ENCODE measurements around the gene AQP12A. TPM values are rescaled to one million over a fixed set of nuclear protein-coding genes. Genes with fewer than 3 reads are reported as not detected.
"Not testable (repeated sequence)": the region's sequence is repeated elsewhere in the genome, so short reads cannot be mapped to it uniquely, and the experiment has no call there.

Gene AQP12A
- total RNA-seq, 4 donors from 2014 or later = not detected

DNA sequence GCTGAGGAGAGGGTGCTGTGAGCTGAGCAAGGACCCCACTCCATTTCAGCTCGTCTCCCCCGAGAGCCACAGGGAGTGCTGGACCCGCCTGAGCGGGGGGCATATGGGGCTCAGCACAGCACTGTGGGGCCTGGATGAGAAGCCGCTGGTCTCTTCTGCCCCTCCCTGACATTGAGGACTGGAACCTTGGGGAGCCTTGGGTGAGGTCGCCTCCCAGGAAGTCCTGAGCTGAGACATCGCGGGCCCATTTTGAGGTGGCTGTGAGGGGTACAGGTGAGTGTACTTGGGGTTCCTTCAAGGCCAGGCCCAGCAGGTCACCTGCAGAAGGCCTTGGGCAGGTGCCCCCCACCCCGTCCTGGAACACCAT is 3.1 kb upstream of the AQP12A start:
- no peak for ATAC-seq (ENCODE audit: low FRiP score)
- no peak for DNase-seq (ENCODE audit: low spot score)
- TF ChIP-seq, protein P1, sequence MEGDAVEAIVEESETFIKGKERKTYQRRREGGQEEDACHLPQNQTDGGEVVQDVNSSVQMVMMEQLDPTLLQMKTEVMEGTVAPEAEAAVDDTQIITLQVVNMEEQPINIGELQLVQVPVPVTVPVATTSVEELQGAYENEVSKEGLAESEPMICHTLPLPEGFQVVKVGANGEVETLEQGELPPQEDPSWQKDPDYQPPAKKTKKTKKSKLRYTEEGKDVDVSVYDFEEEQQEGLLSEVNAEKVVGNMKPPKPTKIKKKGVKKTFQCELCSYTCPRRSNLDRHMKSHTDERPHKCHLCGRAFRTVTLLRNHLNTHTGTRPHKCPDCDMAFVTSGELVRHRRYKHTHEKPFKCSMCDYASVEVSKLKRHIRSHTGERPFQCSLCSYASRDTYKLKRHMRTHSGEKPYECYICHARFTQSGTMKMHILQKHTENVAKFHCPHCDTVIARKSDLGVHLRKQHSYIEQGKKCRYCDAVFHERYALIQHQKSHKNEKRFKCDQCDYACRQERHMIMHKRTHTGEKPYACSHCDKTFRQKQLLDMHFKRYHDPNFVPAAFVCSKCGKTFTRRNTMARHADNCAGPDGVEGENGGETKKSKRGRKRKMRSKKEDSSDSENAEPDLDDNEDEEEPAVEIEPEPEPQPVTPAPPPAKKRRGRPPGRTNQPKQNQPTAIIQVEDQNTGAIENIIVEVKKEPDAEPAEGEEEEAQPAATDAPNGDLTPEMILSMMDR (IDR thresholded peaks at IDR 0.05) = no peak

DNA sequence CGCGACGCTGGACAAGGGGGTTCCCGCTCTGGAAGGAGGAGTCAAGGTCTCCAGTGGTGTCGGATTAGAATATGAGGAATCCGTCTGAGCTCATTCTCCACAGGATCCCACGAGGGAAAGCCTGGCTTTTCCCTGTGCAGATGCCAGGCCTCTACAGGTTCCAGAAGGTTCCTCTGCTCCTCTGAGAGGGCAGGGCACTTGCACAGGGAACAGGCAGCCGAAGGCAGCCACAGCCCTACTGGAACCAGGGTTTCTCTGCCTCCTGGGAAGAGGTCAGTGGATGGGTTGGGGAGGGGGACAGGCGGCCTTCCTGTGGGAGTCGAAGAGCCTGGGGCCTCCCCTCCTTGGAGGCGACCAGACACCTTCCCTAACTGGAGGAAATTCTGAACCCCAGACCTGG is 1.7 kb upstream of the AQP12A start:
- DNase-seq (ENCODE audit: low spot score) (no peak), ATAC-seq (ENCODE audit: low FRiP score) (no peak)
- TF ChIP-seq, protein P1 (IDR thresholded peaks at IDR 0.05) = no peak

DNA sequence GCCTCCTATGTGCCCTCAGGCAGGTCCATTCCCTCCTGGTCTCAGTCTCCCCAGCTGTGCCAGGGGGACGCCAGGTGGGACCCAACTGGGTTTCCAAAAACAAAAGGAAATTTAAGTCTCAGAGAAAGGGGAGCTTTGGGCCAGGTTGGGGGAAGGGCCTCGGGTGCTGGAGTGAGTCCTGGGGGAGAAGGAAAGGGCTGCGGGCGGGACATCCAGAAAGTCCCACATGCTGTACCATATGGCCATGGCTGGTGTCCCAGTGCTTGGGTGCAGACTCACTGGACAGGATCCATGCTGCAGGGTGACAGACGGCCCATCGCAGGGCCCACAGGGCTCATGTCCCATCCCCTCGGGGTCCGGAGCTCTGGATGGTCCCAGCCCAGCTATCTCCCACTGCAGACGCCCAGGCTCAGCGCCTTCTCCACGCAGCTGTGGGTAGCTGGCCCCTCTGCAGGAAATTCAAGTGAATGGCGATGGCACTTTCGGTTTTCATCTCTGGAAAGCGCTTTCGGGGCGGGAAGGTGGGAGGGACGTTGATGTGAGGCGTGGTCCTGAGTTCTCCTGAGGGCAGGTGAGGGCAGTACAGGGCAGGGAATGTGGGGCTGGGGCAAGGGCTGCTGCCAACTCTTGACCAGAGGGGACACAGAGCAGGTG is 1.1 kb upstream of the AQP12A start:
- not testable (repeated sequence) for DNase-seq (ENCODE audit: low spot score); ATAC-seq (ENCODE audit: low FRiP score)

DNA sequence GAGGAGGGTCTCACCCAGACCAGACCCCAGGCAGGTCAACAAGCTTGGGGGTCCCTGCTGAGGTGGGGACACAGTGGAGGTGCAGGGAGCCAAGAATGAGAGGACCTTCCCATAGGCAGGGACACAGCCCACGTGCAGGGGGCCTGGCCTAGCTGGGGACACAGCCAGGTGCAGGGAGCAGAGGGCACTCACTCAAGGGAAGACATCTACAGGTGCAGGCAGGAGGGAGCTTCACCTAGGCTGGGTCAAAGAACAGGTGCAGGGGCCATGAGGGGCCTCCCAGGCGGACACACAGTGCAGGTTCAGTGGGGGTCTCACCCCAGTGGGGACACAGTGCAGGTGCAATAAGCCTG is 615 bp upstream of the AQP12A start:
- not testable (repeated sequence) for DNase-seq (ENCODE audit: low spot score)

DNA sequence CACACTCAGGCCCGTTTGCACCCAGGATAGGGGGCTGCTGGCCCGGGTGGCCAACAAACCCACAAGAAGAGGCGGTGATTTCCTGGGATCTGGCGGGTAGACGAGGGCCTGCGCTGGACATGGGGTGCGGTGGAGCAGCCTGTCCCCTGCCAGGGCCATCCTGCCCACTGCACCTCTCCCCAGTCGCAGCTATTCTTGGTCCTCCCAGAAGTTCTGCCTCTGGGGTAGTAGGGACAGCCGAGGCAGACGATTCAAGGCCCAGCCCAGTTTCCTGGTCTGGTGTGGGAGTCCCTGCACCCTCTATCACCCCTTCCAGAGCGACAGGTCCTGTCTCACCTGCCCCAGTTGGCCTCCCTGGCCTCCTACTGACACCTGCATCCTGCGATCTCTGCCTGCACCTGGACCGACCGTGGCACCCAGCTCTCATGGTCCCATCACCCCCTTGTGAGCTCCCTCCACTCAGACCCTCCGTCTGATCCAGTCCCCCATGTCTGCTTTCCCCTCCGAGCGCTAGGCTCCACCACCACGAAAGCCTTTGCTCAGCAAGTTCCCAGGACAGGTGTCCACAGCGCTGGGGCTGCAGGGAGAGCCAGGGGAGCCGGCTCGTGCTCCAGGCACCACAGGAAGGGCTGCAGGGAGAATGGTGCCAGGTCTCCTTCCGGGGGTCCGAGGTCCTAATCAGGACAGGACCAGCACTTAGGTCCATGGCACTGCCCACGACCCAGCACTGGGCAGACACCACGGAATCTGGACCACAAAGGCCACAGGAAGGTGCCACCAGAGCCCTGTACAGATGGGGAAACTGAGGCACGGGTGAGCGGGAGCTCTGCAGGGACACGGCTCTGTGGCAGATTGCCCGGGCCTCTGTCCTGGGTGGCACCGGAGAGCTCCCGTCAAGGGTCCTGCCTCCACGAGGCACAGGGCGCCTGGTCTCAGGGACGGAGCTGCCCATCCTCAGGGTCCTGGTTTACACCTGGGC is 1.2 kb downstream of the AQP12A start:
- not testable (repeated sequence) for DNase-seq (ENCODE audit: low spot score); ATAC-seq (ENCODE audit: low FRiP score)

More for the DNA sequence above, 615 bp upstream of the AQP12A start:
- not testable (repeated sequence) for ATAC-seq (ENCODE audit: low FRiP score)

DNA sequence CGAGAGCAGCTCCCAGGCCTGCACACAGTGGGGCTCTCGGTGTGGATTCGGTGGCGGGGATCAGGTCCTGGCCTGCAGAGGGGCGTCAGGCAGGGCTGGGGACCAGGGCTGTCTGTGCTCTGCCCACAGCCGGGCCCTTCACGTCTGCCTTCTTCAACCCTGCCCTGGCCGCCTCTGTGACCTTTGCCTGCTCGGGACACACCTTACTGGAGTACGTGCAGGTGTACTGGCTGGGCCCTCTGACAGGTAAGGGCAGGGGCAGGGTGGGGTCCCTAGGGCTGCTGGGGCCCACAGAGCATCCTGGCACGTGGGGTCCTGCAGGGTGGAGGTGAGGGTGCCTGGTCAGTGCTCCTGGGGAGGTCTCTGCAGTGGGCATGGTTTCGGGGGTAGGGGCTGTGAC is 2.6 kb downstream of the AQP12A start:
- ATAC-seq (ENCODE audit: low FRiP score); DNase-seq (ENCODE audit: low spot score): not testable (repeated sequence)

DNA sequence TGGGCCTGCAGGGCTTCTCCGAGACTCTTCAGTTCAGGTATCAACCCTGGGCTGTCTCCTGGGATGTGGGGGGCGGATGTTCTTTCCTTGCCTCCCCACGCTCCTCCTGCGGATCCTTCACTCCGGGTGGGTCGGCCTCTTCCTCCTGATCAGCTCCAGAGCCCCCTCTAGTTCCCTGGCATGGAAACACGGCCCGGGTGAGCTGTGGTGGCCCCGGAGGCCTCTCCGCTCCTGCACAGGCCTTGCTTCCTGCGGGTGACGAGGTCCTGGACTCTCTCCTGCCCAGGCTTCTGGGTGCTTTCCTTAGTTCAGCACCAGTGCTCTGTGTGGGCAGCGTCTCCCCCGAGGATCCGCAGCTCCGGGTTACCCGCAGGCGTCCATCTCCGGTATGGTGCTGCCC is 3.9 kb downstream of the AQP12A start:
- ATAC-seq (ENCODE audit: low FRiP score); DNase-seq (ENCODE audit: low spot score): not testable (repeated sequence)

DNA sequence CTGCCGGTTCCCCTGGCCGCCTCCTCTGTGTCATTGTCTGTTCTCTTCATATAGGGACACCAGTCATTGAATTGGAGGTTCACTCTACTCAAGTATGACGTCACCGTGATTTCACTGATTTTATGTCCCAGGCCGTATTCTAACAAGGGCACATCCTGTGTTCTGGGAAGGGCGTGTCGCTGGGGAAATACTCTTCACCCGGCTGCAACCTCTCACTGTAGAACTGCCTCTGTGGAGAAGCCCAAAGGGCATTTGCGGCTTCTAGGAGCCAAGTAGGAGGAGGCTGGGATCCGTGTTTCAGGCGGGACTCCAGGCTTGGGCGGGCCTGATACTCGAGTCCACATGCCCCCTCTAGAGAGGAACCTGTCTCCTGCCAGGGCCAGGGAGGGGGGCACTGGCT is 4.8 kb downstream of the AQP12A start:
- ATAC-seq (ENCODE audit: low FRiP score); DNase-seq (ENCODE audit: low spot score): not testable (repeated sequence)

DNA sequence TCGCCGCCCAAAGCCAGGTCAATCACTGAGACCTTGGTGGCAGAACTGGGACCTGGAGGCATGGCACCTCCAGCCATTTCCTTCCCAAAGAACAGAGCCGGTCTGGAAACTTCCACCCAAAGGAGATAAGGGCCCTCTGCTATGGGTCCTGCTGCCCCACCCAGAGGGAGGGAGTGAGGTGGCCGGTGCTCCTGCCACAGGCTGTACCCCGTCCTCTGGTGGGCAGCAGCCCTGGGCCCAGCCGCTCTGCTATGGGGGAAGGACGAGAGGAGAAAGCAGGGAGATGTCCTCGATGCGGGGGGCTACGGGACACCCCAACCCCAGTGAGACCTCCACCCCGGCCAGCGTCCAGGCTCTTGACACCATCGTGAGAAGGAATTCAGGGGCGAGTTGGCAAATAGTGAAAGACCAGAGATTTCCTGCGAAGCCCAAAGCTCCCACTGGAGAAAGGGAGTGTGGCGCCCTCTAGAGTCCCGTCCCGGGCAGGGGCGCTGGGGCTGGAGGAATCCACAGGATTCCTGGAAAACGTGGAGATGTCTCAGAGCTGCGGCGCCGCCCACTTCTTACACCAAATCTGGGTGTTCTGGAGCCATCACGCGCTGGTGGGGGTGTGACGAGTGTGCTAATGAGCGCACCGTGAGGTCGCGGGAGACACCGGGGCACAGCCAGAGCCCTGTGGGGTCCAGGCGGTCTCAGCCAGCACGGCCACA is 7.3 kb downstream of the AQP12A start:
- peak; percentile 52 for ATAC-seq (ENCODE audit: low FRiP score)

DNA sequence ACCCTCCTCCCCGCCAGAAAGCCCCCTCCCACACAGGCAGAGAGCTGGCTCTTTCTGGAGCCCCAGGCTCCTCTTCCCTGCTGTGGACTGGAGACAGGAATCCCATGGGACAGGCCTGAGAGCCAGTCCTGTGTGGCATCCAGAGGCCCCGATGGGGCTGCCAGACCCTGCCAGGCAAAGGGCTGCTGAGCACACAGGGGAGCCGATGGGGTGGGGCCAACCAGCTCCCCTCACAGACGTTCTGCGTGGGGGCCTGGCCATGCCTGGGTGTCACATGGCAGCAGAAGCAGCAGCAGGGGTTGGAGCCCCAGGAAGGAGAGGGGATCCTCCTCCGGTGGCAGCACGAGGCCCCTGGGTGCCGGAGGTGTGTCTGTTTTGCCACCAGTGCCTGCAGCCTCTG is 8.2 kb downstream of the AQP12A start:
- not testable (repeated sequence) for DNase-seq (ENCODE audit: low spot score); ATAC-seq (ENCODE audit: low FRiP score)

More for the DNA sequence above, 7.3 kb downstream of the AQP12A start:
- DNase-seq (ENCODE audit: low spot score) = not testable (repeated sequence)

DNA sequence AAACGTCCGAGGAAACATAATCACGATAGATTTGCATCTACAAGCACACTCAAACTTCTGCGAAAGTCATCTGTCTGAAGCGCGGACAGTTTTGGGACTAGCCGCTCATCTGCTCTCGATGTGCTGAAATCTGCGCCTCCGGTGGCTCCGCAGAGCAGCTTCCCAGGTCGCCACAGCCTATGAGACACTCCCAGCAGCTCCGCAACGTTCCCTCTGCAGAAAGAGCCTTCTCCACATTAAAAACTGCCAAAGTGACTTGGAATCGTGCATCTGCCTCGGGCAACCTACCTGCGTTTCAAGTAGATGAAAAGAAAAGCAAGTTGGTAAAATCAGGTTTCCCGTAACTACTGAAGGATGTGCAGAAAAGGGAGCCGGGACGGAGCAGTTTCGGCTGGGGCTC is 8.9 kb downstream of the AQP12A start:
- not testable (repeated sequence) for DNase-seq (ENCODE audit: low spot score); ATAC-seq (ENCODE audit: low FRiP score)
